TTC549 (cell line): ENCODE results near the gene ZFAND4.
"Not testable (repeated sequence)": the region's sequence is repeated elsewhere in the genome, so short reads cannot be mapped to it uniquely, and the experiment has no call there.

Experiments
- FAIRE-seq: peaks from 2 replicates; lab custom pipeline; 2012; peaks lifted over from hg19 to GRCh38; lab: Jason Lieb, UNC

ZFAND4 gene

GRCh38 chr10:45589868-45590267 is 82.7 kb downstream of the ZFAND4 start:
- no peak for FAIRE-seq

DNA sequence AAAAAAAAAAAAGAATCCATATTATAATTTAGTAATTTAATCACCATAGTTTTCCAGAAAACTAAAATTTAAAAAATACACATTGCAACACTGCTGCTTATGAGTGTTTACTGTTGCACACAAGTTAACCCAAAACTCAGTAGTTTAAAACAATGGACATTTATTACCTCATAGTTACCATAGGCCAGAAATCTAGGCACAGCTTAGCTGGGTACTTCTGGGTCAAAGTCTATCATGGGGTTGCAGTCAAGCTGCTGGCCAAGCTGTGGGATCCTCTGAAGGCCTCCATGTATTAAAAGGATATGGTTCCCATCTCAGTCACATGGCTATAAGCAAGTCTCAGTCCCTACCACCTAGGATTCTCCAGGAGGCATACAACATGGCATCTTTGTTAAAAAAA is 83.6 kb downstream of the ZFAND4 start:
- FAIRE-seq, result no peak

- FAIRE-seq, result no peak
Observed at GRCh38 chr10:45586028-45586824, 86.3 kb downstream of the ZFAND4 start.

DNA sequence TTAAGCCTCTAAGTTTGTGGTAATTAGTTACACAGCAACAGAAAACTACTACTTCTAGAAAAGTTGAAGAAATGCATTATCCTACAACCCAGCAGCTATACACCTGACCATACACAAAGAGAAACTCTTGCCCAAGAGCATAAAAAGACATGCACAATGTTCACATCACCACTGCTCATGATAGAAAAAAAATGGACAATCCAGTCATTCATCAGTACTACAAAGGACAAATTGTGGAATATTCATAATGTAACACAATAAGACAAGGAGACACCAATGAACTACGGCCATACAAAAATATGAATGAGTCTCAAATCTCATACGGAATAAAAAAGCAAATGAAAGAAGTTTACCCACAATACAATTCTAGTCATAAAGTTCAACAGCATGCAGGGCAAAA is 87.4 kb downstream of the ZFAND4 start:
- FAIRE-seq, result no peak

DNA sequence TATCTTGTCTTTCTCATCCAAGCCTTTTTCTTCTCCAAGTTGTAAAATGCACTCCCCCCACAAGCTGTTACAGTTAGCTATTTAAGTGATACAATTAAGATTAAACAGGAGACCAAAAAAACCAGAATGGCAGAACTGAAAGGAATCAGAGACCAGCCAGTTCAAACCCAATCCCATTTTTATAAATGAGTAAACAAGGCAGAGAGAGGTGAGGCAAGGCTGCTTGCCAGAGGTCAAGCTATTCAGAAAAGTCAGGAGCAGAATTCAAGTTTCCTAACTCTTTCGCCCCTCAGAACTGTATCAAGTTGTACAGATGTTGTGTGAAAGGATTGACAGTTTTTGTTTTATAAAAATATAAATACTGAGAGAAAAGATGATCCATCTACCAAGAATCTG is 90.2 kb downstream of the ZFAND4 start:
- no peak for FAIRE-seq

DNA sequence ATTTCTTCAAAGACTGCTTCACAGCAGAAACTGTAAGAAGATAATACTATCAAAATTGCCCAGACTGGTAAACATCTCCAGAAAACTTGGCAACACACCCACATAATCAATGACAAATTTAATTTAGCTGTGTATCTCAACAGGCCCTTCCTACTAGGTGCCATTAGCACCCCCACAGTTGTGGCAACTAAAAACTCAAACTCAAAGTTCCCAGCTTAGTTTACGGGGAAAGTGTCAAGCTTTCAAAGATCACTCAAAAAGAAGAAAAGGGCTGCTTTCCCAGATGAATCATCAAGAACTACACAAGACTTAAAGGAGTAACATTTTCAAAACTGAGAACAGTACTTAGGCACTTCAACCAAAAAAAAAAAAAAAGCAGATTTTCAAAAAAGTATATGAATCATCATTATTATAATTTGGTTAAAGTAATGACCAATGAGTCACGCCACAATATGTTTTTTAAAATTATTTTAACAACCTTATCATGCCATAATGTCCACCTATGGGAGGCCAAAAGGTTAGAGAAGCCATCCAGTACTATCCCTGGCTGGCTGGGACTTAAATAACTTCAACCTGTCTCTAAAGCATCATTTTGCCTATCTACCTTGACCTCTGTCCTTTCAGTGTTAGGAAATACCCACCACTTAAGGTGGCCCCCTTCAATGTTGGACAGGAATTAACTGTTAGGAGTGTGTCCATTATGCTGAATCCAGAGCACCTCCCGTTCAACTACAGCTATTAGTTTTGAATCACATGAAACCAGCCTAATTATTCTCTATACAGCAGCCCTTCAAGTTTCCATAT is 90.8 kb downstream of the ZFAND4 start:
- FAIRE-seq, result no peak

GRCh38 chr10:45581216-45581549 is 91.4 kb downstream of the ZFAND4 start:
- no peak for FAIRE-seq

GRCh38 chr10:45580371-45581215 is 92.0 kb downstream of the ZFAND4 start:
- FAIRE-seq, result no peak

DNA sequence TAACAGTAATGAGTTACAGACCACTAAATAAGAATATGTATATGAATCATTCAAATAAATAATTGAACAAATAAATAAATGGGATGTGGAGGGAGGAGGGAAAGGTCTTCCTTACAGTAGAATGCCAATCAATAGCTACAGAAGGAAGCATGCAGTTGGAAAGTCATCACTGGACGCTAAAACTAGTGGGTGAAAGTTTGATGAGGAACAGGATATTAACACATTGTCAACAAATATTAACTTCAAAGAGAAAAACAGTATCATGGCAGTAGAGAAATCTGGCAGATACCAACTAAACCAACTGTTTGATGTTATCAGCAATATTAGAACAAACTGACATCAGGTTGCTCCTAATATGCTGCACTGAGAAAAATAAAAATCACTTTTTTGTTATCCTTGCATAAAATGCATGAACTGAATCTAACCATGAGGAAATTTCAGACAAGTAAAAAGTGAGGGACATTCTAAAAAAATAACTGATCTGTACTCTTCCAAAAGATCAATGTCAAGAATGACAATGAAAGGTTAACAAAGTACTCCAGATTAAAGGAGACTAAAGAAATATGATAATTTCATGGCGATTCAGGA is 94.1 kb downstream of the ZFAND4 start:
- FAIRE-seq, result no peak

GRCh38 chr10:45575966-45576597 is 96.5 kb downstream of the ZFAND4 start:
- no peak for FAIRE-seq

- FAIRE-seq, result not testable (repeated sequence)
Observed at GRCh38 chr10:45575032-45575761, 97.4 kb downstream of the ZFAND4 start.

GRCh38 chr10:45569471-45569870 is 103.1 kb downstream of the ZFAND4 start:
- FAIRE-seq, result no peak

DNA sequence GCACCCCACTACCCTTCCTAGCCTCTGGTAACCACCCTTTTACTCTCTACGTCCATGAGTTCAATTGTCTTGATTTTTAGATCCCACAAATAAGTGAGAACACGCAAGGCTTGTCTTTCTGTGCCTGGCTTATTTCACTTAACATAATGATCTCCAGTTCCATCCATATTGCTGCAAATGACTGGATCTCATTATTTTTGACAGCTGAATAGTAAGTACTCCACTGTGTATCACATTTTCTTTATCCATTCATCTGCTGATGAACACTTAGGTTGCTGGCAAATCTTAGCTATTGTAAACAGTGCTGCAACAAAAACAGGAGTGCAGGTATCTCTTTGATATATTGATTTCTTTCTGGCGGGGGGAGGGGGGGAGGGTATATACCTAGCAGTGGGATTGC is 106.2 kb downstream of the ZFAND4 start:
- no peak for FAIRE-seq
